ENCODE data around the gene AHI1. TPM values are rescaled to one million over a fixed set of nuclear protein-coding genes. Genes with fewer than 3 reads are reported as not detected.

Gene AHI1
- total and polyA plus RNA-seq, 2 donors (not counting 1 experiment from before 2014, with no cell fraction given): 8.3 to 61.7 TPM

GRCh38 chr6:135274561-135275293 is 222.8 kb downstream of the AHI1 start:
- 9% methylated on average over 3 of the region's 5 CpGs for WGBS (ENCODE audit: insufficient coverage)
- H3K4me1 ChIP-seq (ENCODE audit: control insufficient read depth in 2 of 2, insufficient read depth in 2 of 2, low read length in 2 of 2): peaks cover 3 to 5% of the 10 kb centered on the region in 2 donors
- no peaks in the 10 kb centered on the region for H3K36me3 ChIP-seq (replicated peaks in 1 of 2; ENCODE audit: control extremely low read depth in 1 of 2, control insufficient read depth in 1 of 2, extremely low read depth in 1 of 2, insufficient read depth in 2 of 2, low read length in 1 of 2)
- Mint-ChIP-seq H3K4me1 (peaks cover 6% of the 10 kb centered on the region), H3K4me3 (no peak overlapping the region), H3K27ac (no peak overlapping the region), H3K27me3 (peaks cover 9% of the 10 kb centered on the region), H3K9me3 (ENCODE audit: insufficient read depth) (no peaks in the 10 kb centered on the region)
- H3K9me3 ChIP-seq (ENCODE audit: control extremely low read depth in 1 of 3, control insufficient read depth in 2 of 3, insufficient read depth in 1 of 3, low read length in 2 of 3): peaks cover 0 to 5% (median 0%) of the 10 kb centered on the region in 3 donors
- H3K4me2 ChIP-seq (replicated peaks; ENCODE audit: low read depth, low read length, poor library complexity, severe bottlenecking): no peak overlapping the region
- no peaks in the 10 kb centered on the region for H3K79me2 ChIP-seq (ENCODE audit: control insufficient read depth, insufficient read depth, low read length)
- intact Hi-C loops (cut with micrococcal nuclease): no loop called here
- no peak overlapping the region for H2AFZ ChIP-seq (ENCODE audit: insufficient read depth, low read depth, low read length, poor library complexity, severe bottlenecking)
- ChIA-PET POLR2A (no interaction called here), CTCF (no interaction called here)
- H3K27ac ChIP-seq (ENCODE audit: low read length in 2 of 2): no peak overlapping the region
- H3K9ac ChIP-seq (ENCODE audit: low read length): no peak overlapping the region
- no peaks in the 10 kb centered on the region for H3K27me3 ChIP-seq (replicated peaks in 1 of 4; ENCODE audit: control extremely low read depth in 1 of 4, control insufficient read depth in 3 of 4, insufficient read depth in 4 of 4, low read length in 3 of 4)
- H4K20me1 ChIP-seq (ENCODE audit: control insufficient read depth, insufficient read depth, low read length, poor library complexity, severe bottlenecking): no peaks in the 10 kb centered on the region
- no peak for DNase-seq
- TF ChIP-seq EZH2 (IDR thresholded peaks at IDR 0.05; ENCODE audit: borderline replicate concordance, insufficient read depth, low read depth, low read length, poor library complexity, severe bottlenecking): no peak
- TF ChIP-seq CTCF (IDR thresholded peaks at IDR 0.05): no peak
- H3K4me3 ChIP-seq (ENCODE audit: control extremely low read depth in 1 of 5, extremely low read depth in 1 of 5, insufficient read depth in 1 of 5, low read depth in 2 of 5, low read length in 4 of 5): no peak overlapping the region
- no peak for ATAC-seq (ENCODE audit: low read depth)

- Mint-ChIP-seq H3K4me3 (no peak overlapping the region), H3K4me1 (peaks cover 17% of the 10 kb centered on the region), H3K27ac (no peak overlapping the region), H3K9me3 (ENCODE audit: insufficient read depth) (no peaks in the 10 kb centered on the region), H3K27me3 (peaks cover 9% of the 10 kb centered on the region)
- Histone ChIP-seq H3K4me3 (ENCODE audit: control extremely low read depth in 1 of 5, extremely low read depth in 1 of 5, insufficient read depth in 1 of 5, low read depth in 2 of 5, low read length in 4 of 5) (no peak overlapping the region), H3K27me3 (replicated peaks in 1 of 4; ENCODE audit: control extremely low read depth in 1 of 4, control insufficient read depth in 3 of 4, insufficient read depth in 4 of 4, low read length in 3 of 4) (no peaks in the 10 kb centered on the region), H3K4me2 (replicated peaks; ENCODE audit: low read depth, low read length, poor library complexity, severe bottlenecking) (no peak overlapping the region), H3K79me2 (ENCODE audit: control insufficient read depth, insufficient read depth, low read length) (no peaks in the 10 kb centered on the region), H3K27ac (ENCODE audit: low read length in 2 of 2) (no peak overlapping the region), H3K36me3 (replicated peaks in 1 of 2; ENCODE audit: control extremely low read depth in 1 of 2, control insufficient read depth in 1 of 2, extremely low read depth in 1 of 2, insufficient read depth in 2 of 2, low read length in 1 of 2) (no peaks in the 10 kb centered on the region), H3K9me3 (ENCODE audit: control extremely low read depth in 1 of 3, control insufficient read depth in 2 of 3, insufficient read depth in 1 of 3, low read length in 2 of 3) (no peaks in the 10 kb centered on the region), H3K9ac (ENCODE audit: low read length) (no peak overlapping the region), H4K20me1 (ENCODE audit: control insufficient read depth, insufficient read depth, low read length, poor library complexity, severe bottlenecking) (no peaks in the 10 kb centered on the region), H3K4me1 (ENCODE audit: control insufficient read depth in 2 of 2, insufficient read depth in 2 of 2, low read length in 2 of 2) (peaks cover 11 to 12% of the 10 kb centered on the region in 2 donors), H2AFZ (ENCODE audit: insufficient read depth, low read depth, low read length, poor library complexity, severe bottlenecking) (no peak overlapping the region)
- WGBS (ENCODE audit: insufficient coverage): 100% methylated on average over 1 of the region's 6 CpGs
- TF ChIP-seq CTCF (IDR thresholded peaks at IDR 0.05) (no peak), EZH2 (IDR thresholded peaks at IDR 0.05; ENCODE audit: borderline replicate concordance, insufficient read depth, low read depth, low read length, poor library complexity, severe bottlenecking) (no peak)
- ChIA-PET POLR2A (no interaction called here), CTCF (no interaction called here)
- DNase-seq (no peak), ATAC-seq (ENCODE audit: low read depth) (no peak)
- intact Hi-C loops (cut with micrococcal nuclease): no loop called here
Observed at GRCh38 chr6:135271626-135272025, 225.9 kb downstream of the AHI1 start.

Measured in B cell (primary cell).